Measurements from ENCODE around the gene NEK2.

DNA sequence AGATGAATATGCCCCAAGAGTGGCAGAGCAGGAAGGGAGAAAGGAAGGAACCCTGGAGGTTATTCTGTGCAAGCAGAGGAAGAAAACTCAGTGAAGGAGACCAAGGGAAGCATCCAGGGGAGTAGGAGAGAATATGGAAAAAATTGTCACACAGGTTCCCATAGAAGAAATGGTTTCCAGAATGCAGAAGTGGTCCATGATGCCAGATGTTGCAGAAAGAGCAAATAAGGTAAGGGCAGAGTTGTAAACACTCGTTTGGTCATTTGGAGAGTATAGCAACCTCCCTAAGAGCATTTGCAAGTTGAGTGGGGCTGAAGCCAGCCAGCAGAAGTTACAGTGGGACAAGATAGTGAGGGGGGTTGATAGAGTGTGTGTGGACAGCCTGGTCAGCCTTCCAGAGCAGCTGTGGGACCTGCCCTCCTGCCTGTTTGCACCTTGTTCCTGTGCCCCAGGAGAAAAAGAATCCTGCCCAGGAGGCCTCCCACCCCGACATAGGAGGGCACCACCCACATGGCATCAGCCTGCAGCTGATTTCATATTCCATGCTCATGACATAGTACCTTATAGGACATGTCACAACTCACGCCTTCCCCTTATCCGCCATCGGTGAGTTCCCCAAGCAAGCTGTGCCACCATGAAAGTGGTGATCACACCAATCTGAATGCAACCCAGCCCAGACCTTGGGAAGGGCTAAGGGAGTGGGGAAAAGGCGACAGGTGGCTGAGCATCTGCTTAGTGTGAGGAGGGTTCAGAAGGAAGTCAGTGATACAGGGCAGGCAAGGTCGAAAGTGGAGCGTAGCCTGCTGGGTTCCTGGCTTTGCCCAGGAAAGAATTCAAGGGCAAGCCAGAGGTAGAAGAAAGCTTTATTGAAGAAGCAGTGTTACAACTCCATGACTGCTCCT is 8.2 kb upstream of the NEK2 start:
- TF ChIP-seq, protein P1, sequence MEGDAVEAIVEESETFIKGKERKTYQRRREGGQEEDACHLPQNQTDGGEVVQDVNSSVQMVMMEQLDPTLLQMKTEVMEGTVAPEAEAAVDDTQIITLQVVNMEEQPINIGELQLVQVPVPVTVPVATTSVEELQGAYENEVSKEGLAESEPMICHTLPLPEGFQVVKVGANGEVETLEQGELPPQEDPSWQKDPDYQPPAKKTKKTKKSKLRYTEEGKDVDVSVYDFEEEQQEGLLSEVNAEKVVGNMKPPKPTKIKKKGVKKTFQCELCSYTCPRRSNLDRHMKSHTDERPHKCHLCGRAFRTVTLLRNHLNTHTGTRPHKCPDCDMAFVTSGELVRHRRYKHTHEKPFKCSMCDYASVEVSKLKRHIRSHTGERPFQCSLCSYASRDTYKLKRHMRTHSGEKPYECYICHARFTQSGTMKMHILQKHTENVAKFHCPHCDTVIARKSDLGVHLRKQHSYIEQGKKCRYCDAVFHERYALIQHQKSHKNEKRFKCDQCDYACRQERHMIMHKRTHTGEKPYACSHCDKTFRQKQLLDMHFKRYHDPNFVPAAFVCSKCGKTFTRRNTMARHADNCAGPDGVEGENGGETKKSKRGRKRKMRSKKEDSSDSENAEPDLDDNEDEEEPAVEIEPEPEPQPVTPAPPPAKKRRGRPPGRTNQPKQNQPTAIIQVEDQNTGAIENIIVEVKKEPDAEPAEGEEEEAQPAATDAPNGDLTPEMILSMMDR (IDR thresholded peaks at IDR 0.05): no peak
- TF ChIP-seq POLR2AphosphoS5 (IDR thresholded peaks at IDR 0.05): no peak

Data from breast epithelium (tissue), 3 donors.